ENCODE data around the gene SPATA13.
"Not testable (repeated sequence)": the region's sequence is repeated elsewhere in the genome, so short reads cannot be mapped to it uniquely, and the experiment has no call there.

DNA sequence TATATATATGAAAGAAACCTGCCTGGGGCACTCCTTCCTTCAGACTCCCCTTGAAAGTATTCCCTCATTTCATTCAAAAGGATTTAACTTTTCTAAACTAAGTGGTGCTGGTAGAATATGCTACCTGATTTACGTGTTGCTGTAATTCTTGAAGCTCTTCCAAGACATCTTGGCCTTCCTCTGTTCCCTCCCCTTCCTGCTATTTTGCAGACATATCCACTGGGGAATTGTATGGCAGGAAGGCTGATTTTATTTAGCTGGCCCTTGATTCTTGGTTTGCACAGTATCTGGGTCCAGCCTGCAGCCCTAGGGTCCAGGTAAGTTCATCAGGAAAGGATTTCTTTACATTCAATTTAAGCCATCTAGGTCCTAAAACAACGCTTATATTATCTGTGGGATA is 148.8 kb downstream of the SPATA13 start, which contains the start of gene C1QTNF9:
- not testable (repeated sequence) for TF ChIP-seq CEBPB (IDR thresholded peaks at IDR 0.05; ENCODE audit: borderline replicate concordance in 1 of 2, low read depth in 2 of 2, low read length in 2 of 2); POLR2A (IDR thresholded peaks at IDR 0.05; ENCODE audit: low read depth, low read length)
- TF ChIP-seq, protein P1, sequence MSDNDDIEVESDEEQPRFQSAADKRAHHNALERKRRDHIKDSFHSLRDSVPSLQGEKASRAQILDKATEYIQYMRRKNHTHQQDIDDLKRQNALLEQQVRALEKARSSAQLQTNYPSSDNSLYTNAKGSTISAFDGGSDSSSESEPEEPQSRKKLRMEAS (IDR thresholded peaks at IDR 0.05; ENCODE audit: low read depth, low read length): not testable (repeated sequence)

Data from GM12878 (cell line).